Measurements from ENCODE around the gene NEO1. TPM values are rescaled to one million over a fixed set of nuclear protein-coding genes. Genes with fewer than 3 reads are reported as not detected.

NEO1 gene
- total RNA-seq, 1 donor from 2014 or later = 13.4 TPM

DNA sequence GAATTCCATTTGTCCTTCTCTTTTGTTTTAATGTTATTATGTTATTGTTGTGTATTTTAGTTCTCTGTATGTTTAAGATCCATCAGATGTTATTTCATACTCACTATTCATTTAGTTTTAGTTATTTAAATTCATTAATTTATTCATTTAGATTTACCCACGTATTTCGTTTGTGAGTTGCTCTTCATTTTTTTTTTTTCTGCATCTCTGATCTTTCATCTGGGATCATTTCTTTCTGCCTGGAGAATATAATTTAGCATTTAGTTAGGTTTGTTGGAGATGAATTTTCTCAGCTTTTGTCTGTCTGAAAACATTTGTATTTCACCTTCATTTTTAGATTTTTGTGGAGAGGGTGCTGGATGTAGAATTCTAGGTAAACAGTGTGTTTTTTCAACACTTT, 12.9 kb downstream of the NEO1 start:
- ATAC-seq = no peak
- intact Hi-C loops (cut with DNase I) = no loop called here
- no peak for DNase-seq (ENCODE audit: missing footprints)

DNA sequence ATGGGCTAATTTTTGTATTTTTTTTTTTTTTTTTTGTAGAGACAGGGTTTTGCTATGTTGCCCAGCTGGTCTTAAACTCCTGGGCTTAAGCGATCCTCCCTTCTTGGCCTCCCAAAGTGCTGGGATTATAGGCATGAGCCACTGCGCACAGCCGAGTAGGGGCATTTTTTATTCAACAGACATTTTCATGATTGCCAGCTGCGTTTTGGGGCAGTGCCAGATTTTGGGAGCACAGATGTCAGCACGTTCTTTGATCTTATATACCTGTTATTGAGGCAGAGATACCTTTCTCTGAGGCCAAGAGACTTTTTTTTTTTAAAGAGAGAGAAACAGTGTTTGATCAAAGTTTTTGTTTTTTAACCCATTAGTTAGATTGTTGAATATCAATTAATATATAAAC, 16.8 kb downstream of the NEO1 start:
- ATAC-seq (no peak), DNase-seq (ENCODE audit: missing footprints) (no peak)
- intact Hi-C loops (cut with DNase I) = no loop called here

DNA sequence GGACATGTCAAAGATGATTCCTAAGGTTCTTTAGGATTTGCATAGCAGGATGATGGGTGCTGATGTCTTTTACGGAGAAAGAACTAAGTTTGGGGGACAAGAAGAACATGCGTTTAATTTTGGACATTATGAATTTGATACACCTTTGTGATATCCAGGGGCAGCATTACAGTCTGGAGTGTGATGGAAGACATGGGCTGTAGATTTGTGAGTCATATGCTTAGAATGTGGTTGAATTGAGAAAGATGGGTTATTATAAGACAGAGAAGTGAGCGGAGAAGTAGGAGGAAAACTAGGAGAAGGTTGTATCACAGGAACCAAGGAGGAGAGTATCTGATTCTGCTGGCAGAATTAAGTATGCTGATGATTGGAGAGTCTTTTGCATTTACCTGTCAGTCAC, 20.6 kb downstream of the NEO1 start:
- intact Hi-C loops (cut with DNase I) = no loop called here
- no peak for ATAC-seq
- DNase-seq (ENCODE audit: missing footprints) = no peak

DNA sequence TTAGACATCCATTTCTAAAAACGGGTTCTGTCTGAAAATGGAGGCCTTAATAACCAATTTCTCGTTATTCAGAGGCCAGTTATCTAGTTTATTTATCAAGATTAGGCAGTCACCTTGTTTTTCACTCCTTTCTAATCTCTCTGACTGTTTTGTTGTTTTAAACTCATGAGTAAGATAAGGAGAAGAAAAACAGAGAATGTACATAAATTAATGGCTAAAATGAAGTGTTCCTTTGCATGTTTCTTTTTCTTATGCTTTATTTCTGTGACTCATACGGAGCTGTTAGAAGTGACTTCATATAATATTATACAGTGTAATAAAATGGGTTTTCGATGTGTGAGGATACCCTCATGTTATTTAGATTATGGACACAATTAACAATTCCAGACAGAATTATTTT, 22.0 kb downstream of the NEO1 start:
- ATAC-seq (no peak), DNase-seq (ENCODE audit: missing footprints) (no peak)
- intact Hi-C loops (cut with DNase I) = no loop called here

DNA sequence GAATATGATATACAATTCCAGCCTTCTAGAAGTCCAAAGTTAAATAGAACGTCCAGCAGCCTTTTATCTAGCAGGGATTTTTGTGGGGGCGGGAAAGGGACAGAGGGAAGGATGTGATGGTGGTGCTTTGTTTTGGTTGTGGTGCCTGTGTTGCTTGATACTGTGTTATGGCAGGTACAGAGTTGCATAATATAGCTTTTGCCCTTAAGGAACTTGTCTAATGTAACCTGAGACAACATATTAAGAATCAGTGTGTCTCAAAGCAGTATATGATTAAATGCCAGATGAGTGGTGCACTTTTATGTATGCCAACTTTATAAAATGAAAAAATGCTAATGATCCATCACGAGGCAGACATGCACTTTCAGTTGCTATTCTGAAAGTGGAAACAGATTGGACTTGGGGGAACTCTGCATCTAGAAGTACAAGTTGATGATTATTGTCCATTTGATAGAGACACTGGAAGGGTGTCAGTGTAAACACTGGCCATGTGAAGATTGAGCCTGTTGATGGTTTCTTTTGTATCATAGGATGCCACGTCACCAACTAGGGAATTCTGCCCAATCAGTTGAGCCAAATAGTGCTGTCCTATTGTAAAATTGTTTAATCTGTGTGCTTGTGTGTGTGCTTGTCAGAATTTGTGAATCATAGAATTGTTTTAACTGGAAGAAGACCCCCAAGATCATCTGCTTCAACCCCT, 23.0 kb downstream of the NEO1 start:
- DNase-seq (ENCODE audit: missing footprints) (no peak), ATAC-seq (no peak)
- intact Hi-C loops (cut with DNase I) = no loop called here

DNA sequence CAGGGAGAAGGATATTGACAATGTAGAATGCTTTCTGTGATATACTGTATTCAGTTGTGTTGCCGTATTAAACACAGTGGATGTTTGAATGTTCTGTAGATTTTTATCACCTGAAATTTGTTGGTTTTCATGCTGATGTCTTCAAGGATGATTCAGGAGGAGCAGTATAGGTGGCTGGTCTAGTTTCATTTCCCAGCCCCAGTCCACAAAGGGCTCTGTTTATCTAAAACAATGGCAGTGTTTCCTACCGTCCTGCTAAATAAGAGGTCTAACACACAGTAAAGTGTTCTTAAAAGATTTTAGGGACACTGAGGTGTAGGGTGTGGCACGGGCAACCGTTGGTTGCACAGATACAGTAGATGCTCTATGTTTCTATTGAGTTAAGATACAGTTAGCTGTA, 26.0 kb downstream of the NEO1 start:
- ATAC-seq = no peak

DNA sequence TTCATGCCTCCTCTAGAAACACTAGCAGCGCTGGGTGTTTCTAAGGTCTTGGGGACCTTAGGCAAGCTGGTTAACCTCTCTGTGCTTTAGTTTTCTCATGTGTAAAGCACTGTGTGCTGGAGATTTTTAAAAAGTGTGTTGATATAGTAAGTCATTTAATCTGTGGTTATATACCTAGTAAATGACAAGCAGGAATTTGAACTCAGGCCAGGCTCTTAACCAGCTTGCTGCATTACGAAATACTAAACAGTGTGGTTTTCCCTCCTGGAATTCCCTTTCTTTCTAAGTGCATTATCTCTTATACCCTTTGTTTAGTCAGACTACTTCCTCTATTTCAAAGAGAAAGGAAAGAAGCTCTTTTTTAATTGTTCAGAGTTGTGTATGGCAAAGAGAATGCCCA, 26.5 kb downstream of the NEO1 start:
- intact Hi-C loops (cut with DNase I) = no loop called here
- ATAC-seq (no peak), DNase-seq (ENCODE audit: missing footprints) (no peak)

More for the DNA sequence above, 26.0 kb downstream of the NEO1 start:
- no peak for DNase-seq (ENCODE audit: missing footprints)
- intact Hi-C loops (cut with DNase I) = no loop called here

DNA sequence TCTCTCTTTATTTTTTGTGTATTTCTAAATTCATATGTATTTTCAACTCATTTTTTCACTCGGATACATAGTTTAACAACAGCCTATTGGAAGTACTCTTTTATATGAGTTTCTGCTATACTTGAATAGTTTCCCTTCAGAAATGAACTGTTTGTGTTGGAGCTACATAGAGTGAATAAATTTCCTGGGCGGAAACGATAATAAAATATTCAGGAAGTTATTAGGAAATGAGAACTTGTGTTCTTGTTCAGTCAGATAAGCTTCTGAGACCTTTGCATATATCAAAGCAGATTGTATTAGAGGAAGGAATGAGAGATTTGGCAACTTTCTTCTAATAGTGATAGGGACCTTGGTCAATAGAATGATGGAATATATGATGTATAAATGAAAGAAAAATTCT, 27.3 kb downstream of the NEO1 start:
- no peak for DNase-seq (ENCODE audit: missing footprints)
- ATAC-seq = no peak
- intact Hi-C loops (cut with DNase I) = no loop called here

DNA sequence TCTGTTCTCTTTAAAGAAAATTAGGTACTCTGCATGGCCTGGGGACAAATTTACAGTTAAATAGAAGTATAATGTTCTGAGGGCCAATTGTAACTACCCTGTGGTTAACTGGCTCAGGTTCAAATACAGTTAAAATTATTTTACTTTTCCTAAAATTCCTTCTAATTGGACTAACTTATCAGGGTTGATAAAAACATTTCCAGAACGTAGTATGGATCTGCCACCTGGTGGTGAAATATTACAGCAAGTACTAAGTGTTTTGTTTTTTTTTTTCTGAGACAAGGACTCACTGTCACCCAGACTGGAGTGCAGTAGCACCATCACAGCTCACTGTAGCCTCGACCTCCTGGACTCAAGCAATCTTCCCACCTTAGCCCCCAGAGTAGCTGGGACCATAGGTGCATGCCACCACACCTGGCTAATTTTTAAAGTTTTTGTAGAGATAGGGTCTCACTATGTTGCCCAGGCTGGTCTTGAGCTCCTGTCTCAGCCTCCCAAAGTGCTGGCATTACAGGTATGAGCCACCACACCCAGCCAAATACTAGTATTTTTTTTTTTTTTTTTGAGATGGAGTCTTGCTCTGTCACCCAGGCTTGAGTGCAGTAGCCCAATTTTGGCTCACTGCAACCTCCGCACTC, 29.2 kb downstream of the NEO1 start:
- ATAC-seq (no peak), DNase-seq (ENCODE audit: missing footprints) (no peak)
- intact Hi-C loops (cut with DNase I) = loop anchor here (2.0 to 5.0 kb wide), 3 partner anchors 285 to 359 kb away; partner anchors contain the start of gene ADPGK

DNA sequence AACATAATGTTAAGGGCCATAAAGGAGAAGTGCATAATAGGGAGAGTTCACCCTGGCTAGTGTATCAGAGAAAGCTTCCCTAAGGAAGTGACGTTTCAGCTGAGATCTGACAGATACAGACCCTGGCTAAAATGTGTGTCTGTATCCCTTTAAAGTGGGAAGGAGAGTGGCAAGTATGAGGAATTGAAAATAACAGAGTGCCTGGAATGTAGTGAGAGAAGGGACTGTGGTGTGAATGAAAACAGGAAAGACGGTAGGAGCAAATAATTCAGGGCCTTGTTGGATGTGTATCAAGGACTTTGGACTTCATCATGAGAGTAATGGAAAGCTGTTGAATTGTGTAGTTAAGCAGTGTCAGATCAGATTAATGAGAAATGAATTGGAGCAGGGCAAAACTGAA, 30.5 kb downstream of the NEO1 start:
- no peak for ATAC-seq
- no peak for DNase-seq (ENCODE audit: missing footprints)
- intact Hi-C loops (cut with DNase I) = loop anchor here (5.0 kb wide), 2 partner anchors 301 to 361 kb away; partner anchors contain the start of gene ADPGK

DNA sequence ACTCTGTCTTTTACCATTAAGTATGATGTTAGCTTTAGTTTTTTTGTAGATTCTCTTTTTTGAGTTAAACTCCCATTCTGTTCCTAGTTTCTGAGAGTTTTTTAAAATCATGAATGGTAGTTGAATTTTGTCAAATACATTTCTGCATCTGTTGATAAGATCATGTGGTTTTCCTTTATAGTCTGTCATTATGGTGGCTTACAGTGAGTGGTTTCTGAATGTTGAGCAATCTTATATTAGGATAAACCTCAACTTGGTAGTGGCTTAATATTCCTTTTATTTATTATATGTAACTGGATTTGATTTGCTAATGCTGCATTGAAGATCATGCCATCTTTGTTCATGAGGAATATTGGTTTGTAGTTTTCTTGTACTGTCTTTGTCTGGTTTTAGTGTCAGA, 34.8 kb downstream of the NEO1 start:
- intact Hi-C loops (cut with DNase I) = no loop called here
- no peak for ATAC-seq

DNA sequence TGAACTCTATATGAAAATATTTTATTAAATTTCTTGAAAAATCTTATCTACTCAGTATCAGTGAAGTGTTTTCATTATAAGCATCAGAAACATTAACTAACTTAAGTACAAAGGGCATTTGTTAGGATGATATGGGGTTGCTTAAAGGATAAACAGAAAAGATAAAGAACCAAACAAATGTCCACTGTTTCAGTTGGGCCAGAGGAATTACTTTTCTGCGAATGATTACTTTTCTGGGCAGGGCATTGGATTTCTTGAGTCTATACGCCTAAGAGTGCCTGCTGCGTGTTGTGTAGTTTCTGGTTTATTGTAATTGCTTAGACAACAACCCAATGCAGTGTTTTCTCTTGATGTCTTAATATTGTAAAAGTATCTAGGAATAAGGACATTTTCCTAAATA, 52.8 kb downstream of the NEO1 start:
- ATAC-seq = no peak
- DNase-seq (ENCODE audit: missing footprints) = no peak
- intact Hi-C loops (cut with DNase I) = no loop called here

More for the DNA sequence above, 34.8 kb downstream of the NEO1 start:
- no peak for DNase-seq (ENCODE audit: missing footprints)

DNA sequence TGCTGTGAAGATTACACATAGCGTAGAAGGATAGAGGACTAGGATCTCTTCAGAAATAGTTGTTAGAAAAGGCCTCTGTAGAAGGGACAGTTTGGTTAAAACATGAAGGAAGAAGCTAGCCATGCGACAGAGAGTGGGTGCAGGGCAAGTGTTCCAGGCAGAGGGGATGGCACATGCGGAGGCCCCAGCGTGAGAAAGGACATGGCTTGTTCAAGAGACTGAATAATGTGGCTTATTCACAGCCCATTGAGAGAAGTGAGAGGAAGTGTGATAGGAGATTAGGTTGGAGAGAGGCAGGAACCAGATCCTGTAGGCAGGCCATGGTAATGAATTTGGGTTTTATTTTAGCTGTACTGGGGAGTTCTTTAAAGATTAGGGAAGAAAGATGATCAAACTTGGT, 56.4 kb downstream of the NEO1 start:
- intact Hi-C loops (cut with DNase I) = no loop called here
- ATAC-seq (no peak), DNase-seq (ENCODE audit: missing footprints) (no peak)

DNA sequence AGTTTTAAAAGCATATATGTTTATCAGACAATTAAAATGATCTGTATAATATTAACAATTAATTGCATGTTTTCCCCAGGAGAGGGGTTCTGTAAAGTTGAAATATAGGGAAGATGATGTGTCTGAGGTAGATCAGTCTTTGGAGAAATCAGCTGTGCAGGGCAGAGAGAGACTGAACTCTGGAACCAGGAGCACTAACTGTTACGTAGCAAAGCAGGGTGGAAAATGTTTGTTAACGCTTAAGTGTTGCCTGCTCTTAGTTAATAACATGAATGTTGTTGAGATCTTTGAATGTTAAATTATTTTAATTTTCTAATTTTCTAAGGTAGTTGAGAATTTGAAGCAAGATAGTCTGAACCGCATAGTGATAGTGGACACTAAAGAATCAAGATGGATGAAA, 57.5 kb downstream of the NEO1 start:
- ATAC-seq = no peak
- intact Hi-C loops (cut with DNase I) = no loop called here
- no peak for DNase-seq (ENCODE audit: missing footprints)

DNA sequence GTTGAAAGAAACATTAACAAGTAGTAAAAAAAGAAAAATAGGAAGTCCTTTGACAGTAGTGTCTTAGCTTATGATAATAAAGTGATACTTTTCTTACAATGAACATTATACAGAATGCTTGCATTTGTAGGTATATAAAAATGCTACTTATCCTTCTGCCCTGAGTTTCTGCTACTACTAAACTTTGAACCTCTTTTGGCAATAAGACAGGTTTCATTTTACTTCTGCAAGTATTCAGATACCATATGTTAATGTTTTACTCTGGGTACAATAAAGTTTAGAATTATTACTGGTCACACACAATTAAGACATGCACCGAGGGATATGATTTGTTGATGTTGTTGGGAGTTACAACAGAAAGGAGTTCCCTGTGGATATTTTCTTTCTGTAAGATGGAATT, 57.9 kb downstream of the NEO1 start:
- no peak for ATAC-seq
- no peak for DNase-seq (ENCODE audit: missing footprints)
- intact Hi-C loops (cut with DNase I) = no loop called here

DNA sequence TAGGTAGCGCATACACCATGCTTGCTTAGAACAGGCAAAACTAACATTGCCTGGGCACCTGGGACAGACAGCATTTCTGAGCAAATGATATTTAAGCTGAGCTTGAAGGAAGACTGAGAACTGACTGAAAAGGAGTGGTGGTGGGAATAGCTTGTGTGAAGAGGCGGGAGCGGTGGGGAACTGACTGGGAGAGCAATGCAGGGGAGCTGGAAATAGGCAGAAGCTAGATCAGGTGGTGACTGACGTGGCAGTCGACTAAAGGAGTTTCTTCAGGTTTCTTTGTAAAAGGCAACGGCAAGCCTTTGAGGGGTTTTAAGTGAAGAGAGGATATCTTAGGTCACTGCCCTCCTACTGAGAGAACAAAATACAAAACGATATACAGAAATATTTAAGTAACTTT, 61.8 kb downstream of the NEO1 start:
- intact Hi-C loops (cut with DNase I) = no loop called here
- ATAC-seq (no peak), DNase-seq (ENCODE audit: missing footprints) (no peak)

DNA sequence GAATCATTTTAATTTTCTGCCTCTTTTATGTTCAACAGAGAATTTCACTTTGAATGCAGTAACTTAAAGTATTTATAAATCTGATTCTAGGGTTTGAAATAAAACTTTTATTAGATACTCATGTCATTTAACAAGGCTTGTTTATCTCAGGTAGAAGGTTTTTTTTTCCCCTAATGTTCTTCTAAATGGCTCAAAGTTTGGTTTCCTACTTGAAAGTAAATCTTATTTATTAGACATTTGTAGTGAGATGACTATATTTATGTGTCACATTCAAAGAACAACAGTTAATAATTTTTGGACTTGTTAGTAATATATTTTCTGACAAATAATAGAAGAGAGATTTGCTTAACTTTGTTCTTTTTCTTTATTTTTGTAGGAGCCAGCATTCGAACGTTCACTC, 63.9 kb downstream of the NEO1 start:
- DNase-seq (ENCODE audit: missing footprints) (no peak), ATAC-seq (no peak)
- intact Hi-C loops (cut with DNase I) = no loop called here

DNA sequence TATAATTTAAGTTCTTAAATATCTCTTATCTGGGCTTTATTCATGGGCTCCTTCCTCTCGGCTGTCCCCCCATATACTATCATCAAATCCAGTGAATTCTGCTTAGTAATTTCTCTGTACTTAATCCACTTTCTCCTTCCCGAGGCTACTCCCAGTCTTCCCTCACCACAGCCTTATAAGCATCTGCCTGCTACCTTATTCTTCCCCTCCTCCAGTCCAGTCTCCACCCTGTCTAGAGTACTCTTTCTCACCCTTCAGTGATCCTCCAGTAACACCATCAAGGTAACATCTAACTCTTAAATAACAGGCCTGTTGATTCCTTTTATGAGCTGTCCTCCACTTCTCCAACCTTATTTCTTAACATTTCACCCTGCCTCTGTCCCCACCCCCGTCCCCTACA, 65.8 kb downstream of the NEO1 start:
- ATAC-seq = no peak
- DNase-seq (ENCODE audit: missing footprints) = no peak
- intact Hi-C loops (cut with DNase I) = no loop called here

DNA sequence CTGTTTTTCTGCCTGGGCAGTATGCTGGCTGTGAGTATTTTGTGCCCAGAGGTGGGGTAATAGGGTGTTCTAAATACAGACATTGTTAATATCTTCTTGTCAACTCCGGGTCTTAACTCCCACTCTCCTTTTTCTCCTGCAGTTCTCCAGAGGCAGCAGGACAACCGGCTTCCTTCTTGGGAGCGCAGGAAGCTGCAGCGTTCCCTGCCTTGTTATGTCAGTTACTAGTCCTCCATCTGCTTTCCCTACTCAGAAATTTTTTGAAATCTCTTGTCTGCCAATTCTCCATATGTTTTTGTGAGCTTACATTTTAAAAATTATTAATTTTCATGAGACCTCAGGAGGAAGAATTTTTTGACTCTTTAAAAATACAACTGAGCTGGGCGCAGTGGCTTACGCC, 67.2 kb downstream of the NEO1 start:
- intact Hi-C loops (cut with DNase I) = no loop called here
- no peak for ATAC-seq

DNA sequence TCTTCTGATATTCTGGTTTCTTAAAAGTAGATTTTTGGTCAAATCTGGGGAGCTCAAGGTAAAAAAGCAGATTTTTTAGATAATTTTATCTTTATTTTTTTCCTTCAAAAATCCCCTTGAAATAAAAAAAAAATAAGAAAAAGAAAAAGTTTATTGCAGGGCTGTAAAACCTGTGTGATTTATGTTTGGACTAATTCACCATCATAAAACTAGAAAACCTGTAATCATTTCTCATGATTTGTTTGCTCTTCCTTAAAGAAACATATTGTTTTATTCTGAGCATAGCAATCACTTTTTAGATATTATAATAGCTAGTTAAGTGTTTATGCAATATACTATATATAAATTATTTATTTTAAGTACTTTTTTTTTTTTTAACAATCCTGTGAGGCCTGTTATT, 68.0 kb downstream of the NEO1 start:
- ATAC-seq = no peak
- DNase-seq (ENCODE audit: missing footprints) = no peak
- intact Hi-C loops (cut with DNase I) = no loop called here

More for the DNA sequence above, 67.2 kb downstream of the NEO1 start:
- no peak for DNase-seq (ENCODE audit: missing footprints)

DNA sequence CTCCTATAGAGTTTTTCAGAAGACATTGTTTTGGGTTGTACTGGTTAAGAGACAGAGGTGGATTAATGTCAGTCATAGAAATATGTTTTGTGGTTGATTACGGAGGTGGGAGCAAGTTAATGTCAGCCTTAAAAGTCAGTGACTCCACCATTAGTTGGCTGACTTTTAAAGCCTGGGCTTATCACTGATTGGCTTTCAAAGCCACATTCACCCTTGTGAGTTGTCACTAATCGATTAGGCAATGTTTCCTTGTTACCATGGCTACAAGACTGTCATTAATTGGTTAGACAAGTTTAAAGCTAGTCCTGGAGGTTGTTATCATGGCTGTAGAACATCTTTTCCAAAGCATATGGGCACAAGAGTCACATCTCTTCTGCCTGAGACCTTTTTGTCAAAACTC, 73.0 kb downstream of the NEO1 start:
- ATAC-seq (no peak), DNase-seq (ENCODE audit: missing footprints) (no peak)
- intact Hi-C loops (cut with DNase I) = no loop called here
